ENCODE data around the gene LRPAP1.
"Not testable (repeated sequence)": the region's sequence is repeated elsewhere in the genome, so short reads cannot be mapped to it uniquely, and the experiment has no call there.

The LRPAP1 gene

GRCh38 chr4:3548991-3549693 lies 16.9 kb upstream of the LRPAP1 start:
- not testable (repeated sequence) for H3K4me3 Mint-ChIP-seq, H3K36me3 Mint-ChIP-seq, H3K4me1 Mint-ChIP-seq

GRCh38 chr4:3546721-3547120 lies 14.5 kb upstream of the LRPAP1 start:
- not testable (repeated sequence) for H3K36me3 Mint-ChIP-seq, H3K4me1 Mint-ChIP-seq, H3K27me3 Mint-ChIP-seq, H3K9me3 Mint-ChIP-seq, H3K27ac Mint-ChIP-seq, H3K4me3 Mint-ChIP-seq

More at GRCh38 chr4:3548991-3549693, 16.9 kb upstream of the LRPAP1 start:
- H3K9me3 Mint-ChIP-seq, H3K27me3 Mint-ChIP-seq, H3K27ac Mint-ChIP-seq: not testable (repeated sequence)

- not testable (repeated sequence) for H3K4me1 Mint-ChIP-seq, H3K27me3 Mint-ChIP-seq, H3K9me3 Mint-ChIP-seq, H3K4me3 Mint-ChIP-seq, H3K36me3 Mint-ChIP-seq, H3K27ac Mint-ChIP-seq
Observed at GRCh38 chr4:3545351-3545750, 13.1 kb upstream of the LRPAP1 start.

- H3K9me3 Mint-ChIP-seq, H3K36me3 Mint-ChIP-seq, H3K4me1 Mint-ChIP-seq, H3K27me3 Mint-ChIP-seq, H3K4me3 Mint-ChIP-seq, H3K27ac Mint-ChIP-seq: not testable (repeated sequence)
Observed at GRCh38 chr4:3544259-3545025, 12.2 kb upstream of the LRPAP1 start.

GRCh38 chr4:3543415-3543814 lies 11.2 kb upstream of the LRPAP1 start:
- H3K27me3 Mint-ChIP-seq, H3K36me3 Mint-ChIP-seq, H3K27ac Mint-ChIP-seq, H3K9me3 Mint-ChIP-seq, H3K4me1 Mint-ChIP-seq, H3K4me3 Mint-ChIP-seq: not testable (repeated sequence)

GRCh38 chr4:3538906-3539305 lies 6.7 kb upstream of the LRPAP1 start:
- not testable (repeated sequence) for H3K4me3 Mint-ChIP-seq, H3K4me1 Mint-ChIP-seq, H3K9me3 Mint-ChIP-seq, H3K36me3 Mint-ChIP-seq, H3K27ac Mint-ChIP-seq, H3K27me3 Mint-ChIP-seq

GRCh38 chr4:3535812-3536211 lies 3.6 kb upstream of the LRPAP1 start:
- not testable (repeated sequence) for H3K4me3 Mint-ChIP-seq, H3K27ac Mint-ChIP-seq, H3K9me3 Mint-ChIP-seq, H3K27me3 Mint-ChIP-seq, H3K36me3 Mint-ChIP-seq
- peaks cover 20% of the 10 kb centered on the region for H3K4me1 Mint-ChIP-seq

- H3K4me1 Mint-ChIP-seq = peaks cover 29% of the 10 kb centered on the region
- no peak overlapping the region for H3K27ac Mint-ChIP-seq
- peaks cover 5% of the 10 kb centered on the region for H3K9me3 Mint-ChIP-seq
- peaks cover 4% of the 10 kb centered on the region for H3K27me3 Mint-ChIP-seq
- peak overlapping the region; percentile 63 for H3K4me3 Mint-ChIP-seq
- peaks cover 3% of the 10 kb centered on the region for H3K36me3 Mint-ChIP-seq
Observed at GRCh38 chr4:3533423-3533820, 1.2 kb upstream of the LRPAP1 start.

- Mint-ChIP-seq H3K36me3 (peaks cover 3% of the 10 kb centered on the region), H3K4me1 (peaks cover 34% of the 10 kb centered on the region), H3K4me3 (peak overlapping the region; percentile 99), H3K9me3 (peaks cover 5% of the 10 kb centered on the region), H3K27me3 (peaks cover 4% of the 10 kb centered on the region), H3K27ac (no peak overlapping the region)
Observed at GRCh38 chr4:3532751-3533422, 665 bp upstream of the LRPAP1 start.

- Mint-ChIP-seq H3K27ac (peak overlapping the region; percentile 88), H3K9me3 (peaks cover 5% of the 10 kb centered on the region), H3K36me3 (peaks cover 3% of the 10 kb centered on the region), H3K27me3 (peaks cover 4% of the 10 kb centered on the region), H3K4me1 (peaks cover 46% of the 10 kb centered on the region), H3K4me3 (peak overlapping the region; percentile 99)
Observed at GRCh38 chr4:3531318-3531878, 824 bp downstream of the LRPAP1 start.

GRCh38 chr4:3530663-3531254 lies 1.5 kb downstream of the LRPAP1 start:
- H3K27me3 Mint-ChIP-seq = peaks cover 4% of the 10 kb centered on the region
- peaks cover 46% of the 10 kb centered on the region for H3K4me1 Mint-ChIP-seq
- H3K9me3 Mint-ChIP-seq = peaks cover 5% of the 10 kb centered on the region
- H3K36me3 Mint-ChIP-seq = peaks cover 3% of the 10 kb centered on the region
- H3K4me3 Mint-ChIP-seq = peak overlapping the region; percentile 99
- H3K27ac Mint-ChIP-seq = peak overlapping the region; percentile 88

GRCh38 chr4:3530051-3530450 lies 2.2 kb downstream of the LRPAP1 start:
- no peaks in the 10 kb centered on the region for H3K27me3 Mint-ChIP-seq
- no peaks in the 10 kb centered on the region for H3K36me3 Mint-ChIP-seq
- no peaks in the 10 kb centered on the region for H3K9me3 Mint-ChIP-seq
- H3K27ac Mint-ChIP-seq = no peak overlapping the region
- H3K4me3 Mint-ChIP-seq = peak overlapping the region; percentile 99
- peaks cover 46% of the 10 kb centered on the region for H3K4me1 Mint-ChIP-seq

GRCh38 chr4:3529363-3529762 lies 2.9 kb downstream of the LRPAP1 start:
- Mint-ChIP-seq H3K4me1 (peaks cover 46% of the 10 kb centered on the region), H3K4me3 (no peak overlapping the region), H3K27ac (no peak overlapping the region), H3K36me3 (no peaks in the 10 kb centered on the region), H3K27me3 (no peaks in the 10 kb centered on the region), H3K9me3 (no peaks in the 10 kb centered on the region)

- H3K4me3 Mint-ChIP-seq = no peak overlapping the region
- H3K9me3 Mint-ChIP-seq = no peaks in the 10 kb centered on the region
- H3K27me3 Mint-ChIP-seq = no peaks in the 10 kb centered on the region
- peaks cover 42% of the 10 kb centered on the region for H3K4me1 Mint-ChIP-seq
- H3K36me3 Mint-ChIP-seq = no peaks in the 10 kb centered on the region
- no peak overlapping the region for H3K27ac Mint-ChIP-seq
Observed at GRCh38 chr4:3527914-3528876, 4.0 kb downstream of the LRPAP1 start.
